ENCODE data around the gene PDE8A.

- TF ChIP-seq GATA2 (IDR thresholded peaks at IDR 0.05; ENCODE audit: low read depth, low read length): no peak
- TF ChIP-seq GATA3 (IDR thresholded peaks at IDR 0.05; ENCODE audit: low read depth, low read length): no peak
These were observed 28.9 kb downstream of the PDE8A start for GRCh38 chr15:85010386-85011159.
